ENCODE measurements around the gene PCNT. TPM values are rescaled to one million over a fixed set of nuclear protein-coding genes. Genes with fewer than 3 reads are reported as not detected.

Gene PCNT
- total and polyA plus RNA-seq, 9 of the 15 experiments (the other 6 are each of a cell fraction or from before 2014, with no cell fraction given): 9.1 to 53.5 (median 31.3) TPM

GRCh38 chr21:46455575-46456385, 131.8 kb downstream of the PCNT start (continued):
- peak in 1 of 2 experiments; percentile 43; a peak in 1 of 4 replicates for TF ChIP-seq ZNF318 (IDR thresholded peaks at IDR 0.05; ENCODE audit: borderline replicate concordance in 1 of 2, low read depth in 1 of 2)
- TF ChIP-seq RREB1 (CRISPR knock-in tag; IDR thresholded peaks at IDR 0.05): 0 out of 2 replicates have a peak, but pooled peaks have one; percentile 57
- peak; percentile 89; the same call in 1 of the 2 replicates for TF ChIP-seq CC2D1A (IDR thresholded peaks at IDR 0.05)
- TF ChIP-seq BHLHE40 (IDR thresholded peaks at IDR 0.05; ENCODE audit: low read length): peak; percentile 60
- no peak for TF ChIP-seq SMARCB1 (IDR thresholded peaks at IDR 0.05; ENCODE audit: insufficient read length, low read depth)
- peak; percentile 56; the same call in 1 of the 2 replicates for TF ChIP-seq ETV5 (CRISPR knock-in tag; IDR thresholded peaks at IDR 0.05; ENCODE audit: low read depth)
- TF ChIP-seq NR1H2 (CRISPR knock-in tag; IDR thresholded peaks at IDR 0.05): peak; percentile 100
- peak; percentile 65 for TF ChIP-seq RNF2 (IDR thresholded peaks at IDR 0.05)
- TF ChIP-seq SMARCC2 (IDR thresholded peaks at IDR 0.05; ENCODE audit: low read depth): no peak
- no peak for TF ChIP-seq ZNF217 (CRISPR knock-in tag; IDR thresholded peaks at IDR 0.05)
- no peak for TF ChIP-seq MYBL2 (IDR thresholded peaks at IDR 0.05; ENCODE audit: low read depth)
- TF ChIP-seq MYBL2 (CRISPR knock-in tag; IDR thresholded peaks at IDR 0.05; ENCODE audit: borderline replicate concordance): no peak
- TF ChIP-seq SP1 (CRISPR knock-in tag; IDR thresholded peaks at IDR 0.05): peak; percentile 47; the same call in 1 of the 2 replicates
- peak; percentile 62; the same call in 1 of the 2 replicates for TF ChIP-seq BCOR (IDR thresholded peaks at IDR 0.05)
